Subcutaneous adipose tissue (tissue), 4 donors: Measurements from ENCODE around the gene RAB6B. TPM values are rescaled to one million over a fixed set of nuclear protein-coding genes. Genes with fewer than 3 reads are reported as not detected.

ENCODE experiments used
- CTCF ChIP-seq: fragments of 450-650 bp; IDR thresholded peaks from one replicate; pipeline ENCODE4 v1.5.1; 2016; ENCODE audit warnings: low read depth, mild to moderate bottlenecking, control low read depth, antibody characterized with exemption, moderate library complexity
- total RNA-seq, 4 donors: library from RNA; depleted of rRNA; stranded (reverse); fragments of >200 nt; gene quantifications; one replicate each; pipeline ENCODE4 v1.1.0, GENCODE V29; 2016

The RAB6B gene
- total RNA-seq, 4 donors from 2014 or later = 5.5 to 14.2 (median 6.1) TPM

- no peak for TF ChIP-seq CTCF
Measured at GRCh38 chr3:133792171-133792763, 103.4 kb downstream of the RAB6B start.

- TF ChIP-seq CTCF = no peak
Measured at GRCh38 chr3:133788024-133788423, 107.7 kb downstream of the RAB6B start.

GRCh38 chr3:133783762-133784161 is 111.9 kb downstream of the RAB6B start:
- TF ChIP-seq CTCF = no peak

- no peak for TF ChIP-seq CTCF
Measured at GRCh38 chr3:133782454-133782853, 113.2 kb downstream of the RAB6B start.

- TF ChIP-seq CTCF = no peak
Measured at GRCh38 chr3:133781570-133781969, 114.1 kb downstream of the RAB6B start.

GRCh38 chr3:133779626-133780203 is 116.0 kb downstream of the RAB6B start:
- TF ChIP-seq CTCF = no peak

GRCh38 chr3:133777807-133778568 is 117.7 kb downstream of the RAB6B start:
- TF ChIP-seq CTCF = no peak
